B cell (primary cell): Measurements from ENCODE around the gene CRY1. TPM values are rescaled to one million over a fixed set of nuclear protein-coding genes. Genes with fewer than 3 reads are reported as not detected.
"Not testable (repeated sequence)": the region's sequence is repeated elsewhere in the genome, so short reads cannot be mapped to it uniquely, and the experiment has no call there.

Source experiments
- ATAC-seq: fragments of 200-7000 bp; cut with Tn5 transposase; one replicate; pipeline ENCODE4 v1.10.0; 2021; ENCODE audit warnings: low read depth, mild to moderate bottlenecking, moderate number of reproducible peaks, moderate library complexity
- CTCF ChIA-PET: fragments of 350-600 bp; sonication (Branson Sonifier 250); formaldehyde crosslinking; loops from one replicate; lab custom pipeline; 2021; ENCODE audit warnings: antibody characterized with exemption, inconsistent platforms; lab: Charles Lee
- POLR2A ChIA-PET: fragments of 350-600 bp; sonication (Branson Sonifier 250); formaldehyde crosslinking; loops from one replicate; lab custom pipeline; 2021; ENCODE audit warnings: antibody characterized with exemption; lab: Charles Lee
- DNase-seq: peaks from one replicate; pipeline ENCODE4 v3.0.0; 2013
- H2AFZ ChIP-seq: 2 replicates; pipeline ENCODE4 v1.6.1; 2012; ENCODE audit warnings: mild to moderate bottlenecking, low read depth, low read length; ENCODE audit not compliant: insufficient read depth, poor library complexity, severe bottlenecking
- H3K27ac ChIP-seq, 2 donors: 1 replicate in 1 of 2; 2 replicates in 1 of 2; pipeline ENCODE4 v1.5.1; 2012 to 2013; ENCODE audit warnings: low read length in 2 of 2, mild to moderate bottlenecking in 2 of 2, moderate library complexity in 1 of 2
- H3K27me3 ChIP-seq, 4 experiments: fragments of 200-600 bp in 1 of 4; sonication (generic) in 1 of 4; replicated peaks in 1 of 4; 1 replicate in 2 of 4; 2 replicates in 2 of 4; pipeline versions ENCODE4 v1.6.1 to v1.7.0; 2013 to 2016; ENCODE audit warnings: low read length in 3 of 4, mild to moderate bottlenecking in 2 of 4, mixed read lengths in 1 of 4, moderate library complexity in 1 of 4; ENCODE audit not compliant: insufficient read depth in 4 of 4, control insufficient read depth in 3 of 4; ENCODE audit errors: control extremely low read depth in 1 of 4
- H3K36me3 ChIP-seq, 2 experiments: replicated peaks in 1 of 2; 1 replicate in 1 of 2; 2 replicates in 1 of 2; pipeline versions ENCODE4 v1.6.1 to v1.7.1; 2013; ENCODE audit warnings: low read length in 1 of 2; ENCODE audit not compliant: insufficient read depth in 2 of 2, control insufficient read depth in 1 of 2; ENCODE audit errors: control extremely low read depth in 1 of 2, extremely low read depth in 1 of 2
- H3K4me1 ChIP-seq, 2 donors: fragments of 200-600 bp in 1 of 2; sonication (generic) in 1 of 2; 1 replicate in 1 of 2; 2 replicates in 1 of 2; pipeline versions ENCODE4 v1.5.1 to v1.6.1; 2013 to 2017; ENCODE audit warnings: low read length in 2 of 2; ENCODE audit not compliant: control insufficient read depth in 2 of 2, insufficient read depth in 2 of 2
- H3K4me2 ChIP-seq: replicated peaks from 2 replicates; pipeline ENCODE3; 2012; ENCODE audit warnings: mild to moderate bottlenecking, low read depth, low read length; ENCODE audit not compliant: poor library complexity, severe bottlenecking
- H3K4me3 ChIP-seq, 5 experiments: fragments of 200-600 bp in 1 of 5; sonication (generic) in 1 of 5; 1 replicate in 3 of 5; 2 replicates in 2 of 5; pipeline versions ENCODE4 v1.5.1 to v1.7.0; 2011 to 2016; ENCODE audit warnings: low read length in 4 of 5, mild to moderate bottlenecking in 4 of 5, low read depth in 2 of 5, control low read depth in 1 of 5, moderate library complexity in 1 of 5; ENCODE audit not compliant: insufficient read depth in 1 of 5; ENCODE audit errors: control extremely low read depth in 1 of 5, extremely low read depth in 1 of 5
- H3K79me2 ChIP-seq: fragments of 200-600 bp; sonication (generic); one replicate; pipeline ENCODE4 v1.6.0; 2016; ENCODE audit warnings: low read length; ENCODE audit not compliant: control insufficient read depth, insufficient read depth
- H3K9ac ChIP-seq: fragments of 200-600 bp; sonication (generic); 2 replicates; pipeline ENCODE4 v1.6.1; 2017; ENCODE audit warnings: mild to moderate bottlenecking, low read length, moderate library complexity
- H3K9me3 ChIP-seq, 3 donors: one replicate each; pipeline versions ENCODE4 v1.6.1 to v1.7.1; 2013; ENCODE audit warnings: low read length in 2 of 3; ENCODE audit not compliant: control insufficient read depth in 2 of 3, insufficient read depth in 1 of 3; ENCODE audit errors: control extremely low read depth in 1 of 3
- H4K20me1 ChIP-seq: 2 replicates; pipeline ENCODE4 v1.6.0; 2012; ENCODE audit warnings: mild to moderate bottlenecking, low read length; ENCODE audit not compliant: insufficient read depth, control insufficient read depth, poor library complexity, severe bottlenecking
- H3K27ac Mint-ChIP-seq: one replicate; pipeline ENCODE4 v1.8.0; 2021; ENCODE audit warnings: mixed read lengths
- H3K27me3 Mint-ChIP-seq: one replicate; pipeline ENCODE4 v1.8.0; 2021; ENCODE audit warnings: mixed read lengths
- H3K4me1 Mint-ChIP-seq: one replicate; pipeline ENCODE4 v1.8.0; 2021; ENCODE audit warnings: mixed read lengths
- H3K4me3 Mint-ChIP-seq: one replicate; pipeline ENCODE4 v1.8.0; 2021; ENCODE audit warnings: mixed read lengths
- H3K9me3 Mint-ChIP-seq: one replicate; pipeline ENCODE4 v1.8.0; 2022; ENCODE audit warnings: mixed read lengths; ENCODE audit not compliant: insufficient read depth
- EZH2 ChIP-seq: IDR thresholded peaks from 2 replicates; pipeline ENCODE4 v1.6.1; 2012; ENCODE audit warnings: borderline replicate concordance, low read depth, mild to moderate bottlenecking, moderate library complexity, low read length; ENCODE audit not compliant: insufficient read depth, poor library complexity, severe bottlenecking
- WGBS: methylation state at CpG from one replicate; pipeline ENCODE4 v1.1.5; 2013; ENCODE audit warnings: missing lambda C conversion rate; ENCODE audit not compliant: insufficient coverage; 5-methylcytosine and 5-hydroxymethylcytosine counted together
- intact Hi-C: fragments of 100-400 bp; cut with micrococcal nuclease; formaldehyde crosslinking; loops from one replicate; pipeline ENCODE4 v1.10.0; 2022
- polyA plus RNA-seq: library from polyadenylated mRNA; depleted of rRNA; stranded (reverse); fragments of >200 nt; gene quantifications from 2 replicates; pipeline ENCODE4 v1.2.3, GENCODE V29; 2012
- total RNA-seq, 2 donors: library from RNA; stranded (reverse); fragments of 120-200 nt in 1 of 2; gene quantifications; 1 replicate in 1 of 2; 2 replicates in 1 of 2; pipeline versions ENCODE4 v1.2.3 to v1.2.4, GENCODE V29; 2013 to 2022
- TF ChIP-seq, protein P1 (sequence below): fragments of 200-600 bp; IDR thresholded peaks from one replicate; pipeline ENCODE4 v1.8.0; 2022; ENCODE audit warnings: antibody characterized with exemption, mild to moderate bottlenecking

Gene CRY1
- total and polyA plus RNA-seq, 2 donors (not counting 1 experiment from before 2014, with no cell fraction given): 2.4 to 8.8 TPM

DNA sequence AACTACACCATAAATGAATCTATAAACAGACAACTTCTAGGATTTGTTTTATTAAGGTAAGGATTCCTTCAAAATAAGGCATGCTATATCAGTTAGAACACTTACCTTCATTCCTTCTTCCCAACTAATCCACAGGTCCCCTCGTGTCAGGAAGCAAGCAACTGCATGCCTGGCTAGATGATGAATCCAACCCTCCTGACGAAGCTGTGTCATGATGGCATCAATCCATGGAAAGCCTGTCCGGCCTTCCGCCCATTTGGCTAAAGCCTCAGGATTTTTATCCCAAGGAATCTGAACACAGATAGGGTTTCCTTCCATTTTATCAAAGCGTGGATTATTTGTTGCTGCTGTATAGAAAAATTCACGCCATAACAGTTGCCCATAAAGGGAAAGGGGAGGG lies 93.9 kb downstream of the CRY1 start:
- POLR2A ChIA-PET: no interaction called here
- no peak overlapping the region for H3K27ac ChIP-seq
- Mint-ChIP-seq H3K27me3 (no peaks in the 10 kb centered on the region), H3K4me3 (no peak overlapping the region), H3K4me1 (no peaks in the 10 kb centered on the region), H3K9me3 (peaks cover 3% of the 10 kb centered on the region), H3K27ac (no peak overlapping the region)
- WGBS: 94% methylated on average over 2 of the region's 6 CpGs
- TF ChIP-seq, protein P1, sequence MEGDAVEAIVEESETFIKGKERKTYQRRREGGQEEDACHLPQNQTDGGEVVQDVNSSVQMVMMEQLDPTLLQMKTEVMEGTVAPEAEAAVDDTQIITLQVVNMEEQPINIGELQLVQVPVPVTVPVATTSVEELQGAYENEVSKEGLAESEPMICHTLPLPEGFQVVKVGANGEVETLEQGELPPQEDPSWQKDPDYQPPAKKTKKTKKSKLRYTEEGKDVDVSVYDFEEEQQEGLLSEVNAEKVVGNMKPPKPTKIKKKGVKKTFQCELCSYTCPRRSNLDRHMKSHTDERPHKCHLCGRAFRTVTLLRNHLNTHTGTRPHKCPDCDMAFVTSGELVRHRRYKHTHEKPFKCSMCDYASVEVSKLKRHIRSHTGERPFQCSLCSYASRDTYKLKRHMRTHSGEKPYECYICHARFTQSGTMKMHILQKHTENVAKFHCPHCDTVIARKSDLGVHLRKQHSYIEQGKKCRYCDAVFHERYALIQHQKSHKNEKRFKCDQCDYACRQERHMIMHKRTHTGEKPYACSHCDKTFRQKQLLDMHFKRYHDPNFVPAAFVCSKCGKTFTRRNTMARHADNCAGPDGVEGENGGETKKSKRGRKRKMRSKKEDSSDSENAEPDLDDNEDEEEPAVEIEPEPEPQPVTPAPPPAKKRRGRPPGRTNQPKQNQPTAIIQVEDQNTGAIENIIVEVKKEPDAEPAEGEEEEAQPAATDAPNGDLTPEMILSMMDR: no peak
- TF ChIP-seq EZH2: no peak
- no peaks in the 10 kb centered on the region for H4K20me1 ChIP-seq
- H3K4me1 ChIP-seq: no peaks in the 10 kb centered on the region
- ATAC-seq: no peak
- H3K27me3 ChIP-seq: no peaks in the 10 kb centered on the region
- H2AFZ ChIP-seq: no peak overlapping the region
- no peak overlapping the region for H3K4me3 ChIP-seq
- H3K79me2 ChIP-seq: no peaks in the 10 kb centered on the region
- intact Hi-C loops: no loop called here
- CTCF ChIA-PET: no interaction called here
- no peaks in the 10 kb centered on the region for H3K9me3 ChIP-seq
- no peak overlapping the region for H3K9ac ChIP-seq
- H3K36me3 ChIP-seq: no peaks in the 10 kb centered on the region
- DNase-seq: no peak
- no peak overlapping the region for H3K4me2 ChIP-seq

GRCh38 chr12:106997916-106998315 lies 95.4 kb downstream of the CRY1 start:
- Histone ChIP-seq H2AFZ (no peak overlapping the region), H3K36me3 (no peaks in the 10 kb centered on the region), H3K4me3 (no peak overlapping the region), H3K4me1 (no peaks in the 10 kb centered on the region), H3K9me3 (no peaks in the 10 kb centered on the region), H3K27ac (no peak overlapping the region), H3K79me2 (no peaks in the 10 kb centered on the region), H3K9ac (no peak overlapping the region), H3K27me3 (no peaks in the 10 kb centered on the region), H4K20me1 (no peaks in the 10 kb centered on the region), H3K4me2 (no peak overlapping the region)
- no peaks in the 10 kb centered on the region for H3K27me3 Mint-ChIP-seq
- CTCF ChIA-PET: no interaction called here
- POLR2A ChIA-PET: interaction anchor here (0.6 kb wide), 1 partner anchor 466 kb away, joined by 3 read pairs; no protein-coding TSS in a partner anchor
- TF ChIP-seq, protein P1: no peak
- TF ChIP-seq EZH2: no peak
- ATAC-seq (no peak), DNase-seq (no peak)
- H3K9me3 Mint-ChIP-seq: peaks cover 3% of the 10 kb centered on the region
- no peak overlapping the region for H3K4me3 Mint-ChIP-seq
- H3K4me1 Mint-ChIP-seq: no peaks in the 10 kb centered on the region
- H3K27ac Mint-ChIP-seq: no peak overlapping the region
- intact Hi-C loops: no loop called here
- WGBS: no CpG with 5 or more reads among the region's 1 CpG

DNA sequence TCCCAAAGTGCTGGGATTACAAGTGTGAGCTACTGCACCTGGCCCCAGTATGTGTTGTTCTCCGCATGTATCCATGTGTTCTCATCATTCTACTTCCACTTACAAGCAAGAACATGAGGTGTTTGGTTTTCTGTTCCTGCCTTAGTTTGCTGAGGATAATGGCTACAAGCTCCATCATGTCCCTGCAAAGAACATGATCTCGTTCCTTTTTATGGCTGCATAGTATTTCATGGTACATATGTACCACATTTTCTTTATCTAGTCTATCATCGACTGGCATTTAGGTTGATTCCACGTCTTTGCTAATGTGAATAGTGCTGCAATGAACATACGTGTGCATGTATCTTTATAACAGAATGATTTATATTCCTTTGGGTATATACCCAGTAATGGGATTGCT lies 97.2 kb downstream of the CRY1 start:
- H3K4me3 Mint-ChIP-seq, POLR2A ChIA-PET: not testable (repeated sequence)
- WGBS: no CpG with 5 or more reads among the region's 5 CpGs

More for the DNA sequence above, 97.2 kb downstream of the CRY1 start:
- H2AFZ ChIP-seq, H3K27me3 ChIP-seq, DNase-seq, H3K79me2 ChIP-seq, H3K4me1 ChIP-seq, H3K27me3 Mint-ChIP-seq, H3K4me3 ChIP-seq, H3K4me2 ChIP-seq, H3K4me1 Mint-ChIP-seq, H3K9me3 Mint-ChIP-seq, ATAC-seq, H4K20me1 ChIP-seq, H3K36me3 ChIP-seq, H3K9ac ChIP-seq, H3K27ac ChIP-seq, H3K9me3 ChIP-seq, intact Hi-C loops, H3K27ac Mint-ChIP-seq: not testable (repeated sequence)
- CTCF ChIA-PET: interaction anchor here (0.6 kb wide), 1 partner anchor 42 kb away, joined by 3 read pairs; no protein-coding TSS in a partner anchor
